ENCODE results near the gene IQCK.

Gene IQCK

DNA sequence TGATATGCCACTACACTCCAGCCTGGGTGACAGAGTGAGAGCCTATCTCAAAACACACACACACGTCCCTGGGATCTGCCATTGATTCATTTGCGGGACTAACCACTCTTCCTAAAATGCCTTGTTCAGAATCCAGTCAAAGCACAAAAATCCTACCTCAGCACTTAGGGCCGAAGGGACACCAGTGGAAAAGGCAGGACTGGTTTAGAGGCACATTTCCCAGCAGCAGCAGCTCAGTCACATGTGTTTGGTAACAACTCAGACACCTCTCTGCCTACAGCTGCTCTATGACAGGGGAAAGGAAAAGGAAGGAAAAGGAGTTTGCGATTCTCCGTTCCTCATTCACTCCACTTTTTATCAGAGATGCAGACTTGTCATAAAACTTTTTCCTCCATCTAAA, 12.2 kb upstream of the IQCK start:
- no peak for DNase-seq (ENCODE audit: low read depth)
- TF ChIP-seq, protein P1, sequence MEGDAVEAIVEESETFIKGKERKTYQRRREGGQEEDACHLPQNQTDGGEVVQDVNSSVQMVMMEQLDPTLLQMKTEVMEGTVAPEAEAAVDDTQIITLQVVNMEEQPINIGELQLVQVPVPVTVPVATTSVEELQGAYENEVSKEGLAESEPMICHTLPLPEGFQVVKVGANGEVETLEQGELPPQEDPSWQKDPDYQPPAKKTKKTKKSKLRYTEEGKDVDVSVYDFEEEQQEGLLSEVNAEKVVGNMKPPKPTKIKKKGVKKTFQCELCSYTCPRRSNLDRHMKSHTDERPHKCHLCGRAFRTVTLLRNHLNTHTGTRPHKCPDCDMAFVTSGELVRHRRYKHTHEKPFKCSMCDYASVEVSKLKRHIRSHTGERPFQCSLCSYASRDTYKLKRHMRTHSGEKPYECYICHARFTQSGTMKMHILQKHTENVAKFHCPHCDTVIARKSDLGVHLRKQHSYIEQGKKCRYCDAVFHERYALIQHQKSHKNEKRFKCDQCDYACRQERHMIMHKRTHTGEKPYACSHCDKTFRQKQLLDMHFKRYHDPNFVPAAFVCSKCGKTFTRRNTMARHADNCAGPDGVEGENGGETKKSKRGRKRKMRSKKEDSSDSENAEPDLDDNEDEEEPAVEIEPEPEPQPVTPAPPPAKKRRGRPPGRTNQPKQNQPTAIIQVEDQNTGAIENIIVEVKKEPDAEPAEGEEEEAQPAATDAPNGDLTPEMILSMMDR (IDR thresholded peaks at IDR 0.05; ENCODE audit: low read length, missing control alignments) = no peak
- H3K4me3 ChIP-seq (replicated peaks; ENCODE audit: low read depth, low read length) = no peak overlapping the region

GRCh38 chr16:19706846-19707245, 11.2 kb upstream of the IQCK start:
- no peak for DNase-seq (ENCODE audit: low read depth)
- TF ChIP-seq, protein P1 (IDR thresholded peaks at IDR 0.05; ENCODE audit: low read length, missing control alignments) = no peak
- no peak overlapping the region for H3K4me3 ChIP-seq (replicated peaks; ENCODE audit: low read depth, low read length)

- no peak for DNase-seq (ENCODE audit: low read depth)
- TF ChIP-seq, protein P1 (IDR thresholded peaks at IDR 0.05; ENCODE audit: low read length, missing control alignments) = no peak
- H3K4me3 ChIP-seq (replicated peaks; ENCODE audit: low read depth, low read length) = no peak overlapping the region
These were observed 10.3 kb upstream of the IQCK start for GRCh38 chr16:19707569-19708295.

DNA sequence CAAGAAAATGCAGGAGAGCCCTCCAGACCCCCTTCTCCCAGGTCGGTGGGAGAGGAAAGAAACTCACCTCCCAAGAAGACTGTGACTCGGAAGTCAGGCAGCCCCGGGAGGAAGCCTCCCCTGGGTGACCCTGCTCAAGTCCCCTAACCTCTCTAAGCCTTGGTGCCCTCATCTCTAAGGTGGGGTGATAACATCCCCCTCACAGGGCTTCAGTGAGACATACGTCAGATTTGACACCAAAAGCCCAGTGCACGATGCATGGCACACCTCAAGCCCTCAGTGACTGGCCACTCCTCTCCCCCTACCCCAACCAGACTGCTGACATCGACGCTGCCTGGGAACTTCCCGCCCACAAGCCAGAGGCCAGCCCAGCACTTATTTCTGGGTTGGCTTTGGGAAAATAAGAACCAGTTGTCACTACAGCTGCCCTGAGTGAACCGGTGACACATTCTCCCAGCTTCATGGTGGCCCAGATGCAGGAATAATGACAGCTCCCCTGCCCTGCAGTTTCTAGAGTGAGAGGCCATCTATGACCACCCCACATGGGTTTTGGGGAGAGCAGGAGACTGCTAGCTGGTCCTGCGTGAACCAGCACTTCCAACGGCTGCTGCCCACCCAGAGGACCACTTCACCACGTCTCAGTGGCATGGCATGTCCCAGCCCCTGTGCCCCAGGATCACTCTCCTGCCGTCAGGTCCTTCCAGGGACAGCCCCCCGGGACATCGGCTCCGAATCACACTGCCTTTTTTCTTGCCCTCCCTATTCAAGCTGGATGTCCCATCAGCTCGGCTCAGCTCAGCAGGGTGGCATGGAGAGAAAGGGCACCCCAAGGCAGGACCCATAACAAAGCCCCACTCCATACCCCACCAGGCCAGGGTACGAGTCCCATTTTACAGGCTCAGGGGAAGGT, 9.5 kb upstream of the IQCK start:
- no peak overlapping the region for H3K4me3 ChIP-seq (replicated peaks; ENCODE audit: low read depth, low read length)
- TF ChIP-seq, protein P1 (IDR thresholded peaks at IDR 0.05; ENCODE audit: low read length, missing control alignments) = no peak
- no peak for DNase-seq (ENCODE audit: low read depth)

- H3K4me3 ChIP-seq (replicated peaks; ENCODE audit: low read depth, low read length) = no peak overlapping the region
- TF ChIP-seq, protein P1 (IDR thresholded peaks at IDR 0.05; ENCODE audit: low read length, missing control alignments) = no peak
- no peak for DNase-seq (ENCODE audit: low read depth)
These were observed 8.5 kb upstream of the IQCK start for GRCh38 chr16:19709381-19710136.

DNA sequence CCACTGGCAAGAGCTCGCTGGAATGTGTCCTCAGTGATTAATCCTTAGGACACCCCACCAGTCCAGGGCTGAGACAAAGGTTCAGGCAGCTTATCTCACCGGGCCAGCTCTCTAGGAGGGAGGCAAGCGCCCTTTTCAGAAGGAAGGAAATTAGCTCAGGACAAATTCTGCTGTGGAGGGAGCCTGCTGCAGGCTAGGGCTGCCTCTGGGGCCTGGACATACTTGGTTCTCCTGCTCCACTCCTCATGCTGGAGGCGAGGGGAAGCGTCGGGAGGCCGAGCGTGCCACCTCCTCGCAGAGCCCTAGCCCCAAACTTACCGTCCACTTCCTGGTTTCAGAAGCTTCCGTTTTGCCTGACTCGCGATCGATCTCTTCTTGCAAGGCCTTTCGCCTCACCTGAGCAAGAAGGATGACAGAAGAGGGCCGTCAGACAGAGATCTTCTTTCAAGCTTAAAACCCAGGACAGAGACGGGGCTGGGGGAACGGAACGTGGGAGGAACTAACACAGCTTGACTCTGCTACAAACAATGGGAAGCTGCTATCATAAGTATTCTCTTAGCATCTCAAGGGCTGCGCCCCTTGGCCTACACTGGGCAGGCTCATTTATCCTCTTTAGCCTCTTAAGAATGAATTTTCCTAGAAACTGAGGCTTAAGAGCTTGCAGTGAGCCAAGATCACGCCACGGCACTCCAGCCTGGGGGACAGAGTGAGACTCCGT, 7.7 kb upstream of the IQCK start:
- H3K4me3 ChIP-seq (replicated peaks; ENCODE audit: low read depth, low read length) = no peak overlapping the region
- TF ChIP-seq, protein P1 (IDR thresholded peaks at IDR 0.05; ENCODE audit: low read length, missing control alignments) = no peak
- DNase-seq (ENCODE audit: low read depth) = no peak

All from fibroblast of pulmonary artery (primary cell).